WTC11 (cell line): ENCODE data around the gene SMIM5. TPM values are rescaled to one million over a fixed set of nuclear protein-coding genes. Genes with fewer than 3 reads are reported as not detected.

Source experiments
- ATAC-seq: fragments of 200-7000 bp; cut with Tn5 transposase; 2 replicates; pipeline ENCODE4 v1.10.0; 2021; ENCODE audit warnings: mild to moderate bottlenecking, moderate library complexity
- CTCF ChIA-PET: fragments of 300-600 bp; sonication (Branson Sonifier 250); formaldehyde crosslinking; loops from one replicate; lab custom pipeline; 2021; ENCODE audit warnings: antibody characterized with exemption; lab: Charles Lee
- POLR2A ChIA-PET: fragments of 350-600 bp; sonication (Branson Sonifier 250); formaldehyde crosslinking; loops from one replicate; lab custom pipeline; 2021; ENCODE audit warnings: antibody characterized with exemption; lab: Charles Lee
- DNase-seq: peaks from one replicate; pipeline ENCODE4 v3.0.0; 2021; ENCODE audit warnings: low spot score
- H3K27ac Mint-ChIP-seq: 2 replicates; pipeline ENCODE4 v1.8.0; 2021; ENCODE audit warnings: mixed read lengths
- H3K27me3 Mint-ChIP-seq: 2 replicates; pipeline ENCODE4 v1.8.0; 2021; ENCODE audit warnings: low read depth, mild to moderate bottlenecking, moderate library complexity, mixed read lengths
- H3K36me3 Mint-ChIP-seq: 2 replicates; pipeline ENCODE4 v1.8.0; 2021; ENCODE audit warnings: mixed read lengths
- H3K4me1 Mint-ChIP-seq: 2 replicates; pipeline ENCODE4 v1.8.0; 2022; ENCODE audit warnings: mixed read lengths
- H3K4me3 Mint-ChIP-seq: 2 replicates; pipeline ENCODE4 v1.8.0; 2021; ENCODE audit warnings: mild to moderate bottlenecking, moderate library complexity, mixed read lengths
- H3K9me3 Mint-ChIP-seq: 2 replicates; pipeline ENCODE4 v1.8.0; 2021; ENCODE audit warnings: mixed read lengths
- AFF4 ChIP-seq: sonication (generic); formaldehyde crosslinking; IDR thresholded peaks from 2 replicates; pipeline ENCODE4 v1.8.1; 2023; ENCODE audit warnings: mild to moderate bottlenecking, missing genetic modification reagents, borderline replicate concordance
- ATF1 ChIP-seq: sonication (generic); formaldehyde crosslinking; IDR thresholded peaks from 2 replicates; pipeline ENCODE4 v1.8.1; 2023; ENCODE audit warnings: mild to moderate bottlenecking, moderate library complexity, missing genetic modification reagents
- CBFB ChIP-seq: sonication (generic); formaldehyde crosslinking; IDR thresholded peaks from 2 replicates; pipeline ENCODE4 v1.8.1; 2022; ENCODE audit warnings: mild to moderate bottlenecking, low read depth, missing genetic modification reagents
- CDX4 ChIP-seq: fragments of 250-450 bp; sonication (Bioruptor Pico); IDR thresholded peaks from 2 replicates; pipeline ENCODE4 v1.9.0; 2021; ENCODE audit warnings: moderate library complexity, mild to moderate bottlenecking, inconsistent platforms, borderline replicate concordance
- CREM ChIP-seq: sonication (generic); formaldehyde crosslinking; IDR thresholded peaks from 2 replicates; pipeline ENCODE4 v1.8.1; 2022; ENCODE audit warnings: mild to moderate bottlenecking, missing genetic modification reagents, moderate library complexity
- EMX1 ChIP-seq: fragments of 250-450 bp; sonication (Bioruptor Pico); IDR thresholded peaks from 2 replicates; pipeline ENCODE4 v1.8.0; 2021; ENCODE audit warnings: mild to moderate bottlenecking
- ERG ChIP-seq: fragments of 250-450 bp; sonication (Bioruptor Pico); IDR thresholded peaks from 2 replicates; pipeline ENCODE4 v1.8.0; 2021; ENCODE audit warnings: mild to moderate bottlenecking
- ETV6 ChIP-seq: sonication (generic); formaldehyde crosslinking; IDR thresholded peaks from 2 replicates; pipeline ENCODE4 v1.8.1; 2022; ENCODE audit warnings: mild to moderate bottlenecking, missing genetic modification reagents
- FOXP1 ChIP-seq: sonication (generic); formaldehyde crosslinking; IDR thresholded peaks from 2 replicates; pipeline ENCODE4 v1.8.0; 2022; ENCODE audit warnings: missing genetic modification reagents, mild to moderate bottlenecking, moderate library complexity, borderline replicate concordance
- GABPB1 ChIP-seq: sonication (generic); formaldehyde crosslinking; IDR thresholded peaks from 2 replicates; pipeline ENCODE4 v1.8.1; 2023; ENCODE audit warnings: mild to moderate bottlenecking, missing genetic modification reagents
- GRHL2 ChIP-seq: fragments of 250-450 bp; sonication (Bioruptor Pico); IDR thresholded peaks from 2 replicates; pipeline ENCODE4 v1.8.0; 2022; ENCODE audit warnings: mild to moderate bottlenecking, moderate library complexity; ENCODE audit not compliant: insufficient replicate concordance, severe bottlenecking
- IRF1 ChIP-seq: sonication (generic); formaldehyde crosslinking; IDR thresholded peaks from 2 replicates; pipeline ENCODE4 v1.8.0; 2023; ENCODE audit warnings: missing genetic modification reagents
- NR1H2 ChIP-seq: sonication (generic); formaldehyde crosslinking; IDR thresholded peaks from 2 replicates; pipeline ENCODE4 v1.9.0; 2021; ENCODE audit warnings: mild to moderate bottlenecking, moderate library complexity, missing genetic modification reagents
- PRRX2 ChIP-seq: fragments of 250-450 bp; sonication (Bioruptor Pico); IDR thresholded peaks from 2 replicates; pipeline ENCODE4 v1.8.0; 2021; ENCODE audit warnings: mild to moderate bottlenecking
- RORB ChIP-seq: fragments of 250-450 bp; sonication (Bioruptor Pico); IDR thresholded peaks from 2 replicates; pipeline ENCODE4 v1.9.0; 2021; ENCODE audit warnings: mild to moderate bottlenecking
- SMAD3 ChIP-seq: sonication (generic); formaldehyde crosslinking; IDR thresholded peaks from 2 replicates; pipeline ENCODE4 v1.8.0; 2022; ENCODE audit warnings: missing genetic modification reagents, mild to moderate bottlenecking, borderline replicate concordance
- TEAD4 ChIP-seq: sonication (generic); formaldehyde crosslinking; IDR thresholded peaks from 2 replicates; pipeline ENCODE4 v1.8.0; 2022; ENCODE audit warnings: mild to moderate bottlenecking, missing genetic modification reagents
- TP53 ChIP-seq: sonication (generic); formaldehyde crosslinking; IDR thresholded peaks from 2 replicates; pipeline ENCODE4 v1.8.1; 2023; ENCODE audit warnings: mild to moderate bottlenecking, missing genetic modification reagents
- ZBTB43 ChIP-seq: sonication (generic); formaldehyde crosslinking; IDR thresholded peaks from 2 replicates; pipeline ENCODE4 v1.8.1; 2023; ENCODE audit warnings: mild to moderate bottlenecking, missing genetic modification reagents
- total RNA-seq: library from RNA; stranded (reverse); gene quantifications from 3 replicates; pipeline ENCODE4 v1.2.3, GENCODE V29; 2021
- TF ChIP-seq, protein P1 (sequence below): sonication (generic); formaldehyde crosslinking; IDR thresholded peaks from 2 replicates; pipeline ENCODE4 v1.8.1; 2023; ENCODE audit warnings: mild to moderate bottlenecking, missing genetic modification reagents, moderate library complexity
- TF ChIP-seq, protein P2 (sequence below): fragments of 250-450 bp; sonication (Bioruptor Pico); IDR thresholded peaks from 2 replicates; pipeline ENCODE4 v1.9.0; 2021; ENCODE audit warnings: mild to moderate bottlenecking
- TF ChIP-seq, protein P3 (sequence below): sonication (generic); formaldehyde crosslinking; IDR thresholded peaks from 2 replicates; pipeline ENCODE4 v1.8.0; 2022; ENCODE audit warnings: mild to moderate bottlenecking, missing genetic modification reagents
- TF ChIP-seq, protein P4 (sequence below): sonication (generic); formaldehyde crosslinking; IDR thresholded peaks from 2 replicates; pipeline ENCODE4 v1.8.1; 2023; ENCODE audit warnings: mild to moderate bottlenecking, moderate library complexity, missing genetic modification reagents

The SMIM5 gene
- total RNA-seq, 1 experiment from 2014 or later, result not detected

DNA sequence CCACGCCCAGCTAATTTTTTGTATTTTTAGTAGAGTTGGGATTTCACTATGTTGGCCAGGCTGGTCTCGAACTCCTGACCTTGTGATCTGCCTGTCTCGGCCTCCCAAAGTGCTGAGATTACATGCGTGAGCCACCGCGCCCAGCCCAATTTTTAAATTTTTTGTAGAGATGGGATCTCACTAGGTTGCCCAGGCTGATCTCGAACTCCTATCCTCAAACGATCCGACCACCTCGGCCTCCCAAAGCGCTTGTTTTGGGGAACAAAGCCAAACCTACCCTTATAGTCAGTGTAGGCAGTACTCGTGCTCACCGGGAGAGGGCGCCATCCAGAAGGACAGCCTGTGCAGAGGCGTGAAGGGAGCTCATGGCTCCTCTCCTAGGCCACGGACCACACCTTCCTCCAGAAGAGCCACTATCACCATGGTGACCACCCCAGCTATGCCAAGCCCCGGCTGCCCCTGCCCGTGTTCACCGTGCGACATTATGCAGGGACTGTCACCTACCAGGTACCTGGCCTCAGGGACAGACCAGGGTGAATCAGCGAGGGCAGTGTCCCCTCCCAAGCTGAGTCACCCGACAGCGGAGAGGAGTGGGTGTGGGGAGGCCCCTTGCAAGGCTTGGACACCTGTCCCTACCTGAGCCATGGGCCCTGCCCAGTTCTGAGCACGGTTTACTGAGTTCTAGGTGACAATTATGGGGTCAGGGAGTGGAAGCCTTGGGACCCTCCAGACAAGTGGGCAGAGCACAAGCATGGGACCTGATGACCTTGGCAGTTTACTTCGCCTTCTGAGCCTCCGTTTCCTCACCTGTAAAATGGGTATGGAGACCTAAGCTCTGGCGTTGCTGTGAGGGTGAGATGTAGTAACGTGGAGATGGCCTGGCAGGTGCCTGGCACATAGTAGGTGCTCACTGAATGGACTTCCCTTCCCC lies 31.9 kb upstream of the SMIM5 start (continued):
- TF ChIP-seq GABPB1 (CRISPR knock-in tag) (no peak), TP53 (CRISPR knock-in tag) (no peak), SMAD3 (no peak), EMX1 (CRISPR knock-in tag) (no peak), RORB (CRISPR knock-in tag) (no peak), AFF4 (CRISPR knock-in tag) (no peak), ERG (CRISPR knock-in tag) (no peak), PRRX2 (CRISPR knock-in tag) (no peak), ZBTB43 (CRISPR knock-in tag) (no peak), CREM (CRISPR knock-in tag) (no peak), GRHL2 (CRISPR knock-in tag) (no peak), FOXP1 (CRISPR knock-in tag) (no peak), IRF1 (CRISPR knock-in tag) (no peak)
- TF ChIP-seq, protein P1, sequence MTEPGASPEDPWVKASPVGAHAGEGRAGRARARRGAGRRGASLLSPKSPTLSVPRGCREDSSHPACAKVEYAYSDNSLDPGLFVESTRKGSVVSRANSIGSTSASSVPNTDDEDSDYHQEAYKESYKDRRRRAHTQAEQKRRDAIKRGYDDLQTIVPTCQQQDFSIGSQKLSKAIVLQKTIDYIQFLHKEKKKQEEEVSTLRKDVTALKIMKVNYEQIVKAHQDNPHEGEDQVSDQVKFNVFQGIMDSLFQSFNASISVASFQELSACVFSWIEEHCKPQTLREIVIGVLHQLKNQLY (CRISPR knock-in tag), result no peak
- TF ChIP-seq, protein P2, sequence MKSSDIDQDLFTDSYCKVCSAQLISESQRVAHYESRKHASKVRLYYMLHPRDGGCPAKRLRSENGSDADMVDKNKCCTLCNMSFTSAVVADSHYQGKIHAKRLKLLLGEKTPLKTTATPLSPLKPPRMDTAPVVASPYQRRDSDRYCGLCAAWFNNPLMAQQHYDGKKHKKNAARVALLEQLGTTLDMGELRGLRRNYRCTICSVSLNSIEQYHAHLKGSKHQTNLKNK (CRISPR knock-in tag), result no peak

DNA sequence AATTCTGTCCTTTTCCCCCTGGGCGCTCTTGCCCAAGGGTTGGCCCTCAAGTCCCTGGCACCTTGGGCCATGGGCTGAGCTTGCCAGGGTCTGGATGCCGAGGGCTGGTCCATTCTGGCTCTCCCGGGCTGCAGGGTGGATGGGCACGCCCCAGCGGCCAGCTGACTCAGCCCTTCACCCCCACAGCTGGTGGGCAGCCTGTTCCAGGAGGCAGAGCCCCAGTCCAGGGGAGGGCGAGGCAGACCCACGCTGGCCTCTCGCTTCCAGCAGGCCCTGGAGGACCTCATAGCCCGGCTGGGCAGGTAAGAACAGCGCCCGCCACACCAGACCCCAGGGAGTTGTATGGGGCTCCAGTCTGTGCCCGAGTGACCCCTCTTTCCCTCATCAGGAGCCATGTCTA lies 30.6 kb upstream of the SMIM5 start:
- Mint-ChIP-seq H3K4me3 (no peak overlapping the region), H3K36me3 (no peaks in the 10 kb centered on the region), H3K4me1 (no peaks in the 10 kb centered on the region), H3K27ac (no peak overlapping the region), H3K27me3 (no peaks in the 10 kb centered on the region), H3K9me3 (no peaks in the 10 kb centered on the region)
- POLR2A ChIA-PET, result no interaction called here
- ATAC-seq (no peak), DNase-seq (no peak)
- CTCF ChIA-PET, result interaction anchor here (0.7 to 9.0 kb wide), 13 partner anchors 11 to 162 kb away, joined by 3 to 158 read pairs (median 34); partner anchors contain the start of genes GALK1 and SMIM5
- no peak for TF ChIP-seq TEAD4 (CRISPR knock-in tag)
- no peak for TF ChIP-seq ZBTB43 (CRISPR knock-in tag)
- TF ChIP-seq ETV6 (CRISPR knock-in tag), result no peak
- TF ChIP-seq ATF1, result no peak
- TF ChIP-seq CBFB, result no peak
- TF ChIP-seq, protein P3, sequence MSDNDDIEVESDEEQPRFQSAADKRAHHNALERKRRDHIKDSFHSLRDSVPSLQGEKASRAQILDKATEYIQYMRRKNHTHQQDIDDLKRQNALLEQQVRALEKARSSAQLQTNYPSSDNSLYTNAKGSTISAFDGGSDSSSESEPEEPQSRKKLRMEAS (CRISPR knock-in tag), result no peak
- TF ChIP-seq, protein P4, sequence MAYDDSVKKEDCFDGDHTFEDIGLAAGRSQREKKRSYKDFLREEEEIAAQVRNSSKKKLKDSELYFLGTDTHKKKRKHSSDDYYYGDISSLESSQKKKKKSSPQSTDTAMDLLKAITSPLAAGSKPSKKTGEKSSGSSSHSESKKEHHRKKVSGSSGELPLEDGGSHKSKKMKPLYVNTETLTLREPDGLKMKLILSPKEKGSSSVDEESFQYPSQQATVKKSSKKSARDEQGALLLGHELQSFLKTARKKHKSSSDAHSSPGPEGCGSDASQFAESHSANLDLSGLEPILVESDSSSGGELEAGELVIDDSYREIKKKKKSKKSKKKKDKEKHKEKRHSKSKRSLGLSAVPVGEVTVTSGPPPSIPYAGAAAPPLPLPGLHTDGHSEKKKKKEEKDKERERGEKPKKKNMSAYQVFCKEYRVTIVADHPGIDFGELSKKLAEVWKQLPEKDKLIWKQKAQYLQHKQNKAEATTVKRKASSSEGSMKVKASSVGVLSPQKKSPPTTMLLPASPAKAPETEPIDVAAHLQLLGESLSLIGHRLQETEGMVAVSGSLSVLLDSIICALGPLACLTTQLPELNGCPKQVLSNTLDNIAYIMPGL (CRISPR knock-in tag), result no peak
- TF ChIP-seq EMX1 (CRISPR knock-in tag), result no peak
- no peak for TF ChIP-seq CDX4
- TF ChIP-seq NR1H2, result no peak
